Measurements from ENCODE around the gene CSGALNACT2. TPM values are rescaled to one million over a fixed set of nuclear protein-coding genes. Genes with fewer than 3 reads are reported as not detected.
A peak's percentile ranks its signal among the peaks of the same experiment; 100 is the strongest.

Gene CSGALNACT2
- total RNA-seq, 1 experiment from 2014 or later = 5.1 TPM

DNA sequence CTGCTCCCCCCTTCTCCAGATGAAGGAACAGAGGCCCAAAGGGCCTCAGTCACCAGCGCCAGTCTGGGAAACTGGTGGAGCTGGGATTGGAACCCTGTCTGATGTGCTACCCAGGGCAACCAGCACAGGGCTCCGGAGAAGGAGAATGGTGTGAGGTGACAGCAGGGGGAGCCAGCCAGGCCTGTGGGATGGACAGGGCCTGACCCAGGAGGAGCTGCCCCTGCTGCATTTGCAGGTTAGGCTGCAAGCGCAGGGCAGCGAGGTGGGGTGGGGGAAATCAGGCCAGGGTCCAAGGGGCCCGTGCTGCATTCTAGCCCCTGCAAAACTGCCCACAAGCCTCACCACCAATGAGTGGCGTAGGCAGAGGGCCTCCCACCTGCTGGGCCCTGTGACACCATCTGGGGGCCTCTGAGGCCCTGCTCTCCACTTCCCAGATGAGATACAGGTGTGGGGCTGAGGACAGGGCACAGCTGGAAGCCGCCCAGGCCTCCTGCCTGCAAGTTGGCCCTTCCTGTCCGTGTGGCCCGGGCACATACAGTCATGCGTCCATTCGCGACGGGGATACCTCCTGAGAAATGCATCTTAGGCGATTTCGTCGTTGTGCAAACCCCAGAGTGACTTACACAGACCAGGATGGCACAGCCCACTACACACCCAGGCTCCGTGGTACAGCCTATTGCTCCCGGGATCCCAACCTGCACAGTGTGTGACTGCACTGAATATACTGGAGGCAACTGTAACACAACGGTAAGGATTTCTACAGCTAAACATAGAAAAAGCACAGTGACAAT, 83.4 kb downstream of the CSGALNACT2 start:
- Mint-ChIP-seq H3K27ac (no peak overlapping the region), H3K4me3 (no peak overlapping the region), H3K36me3 (no peaks in the 10 kb centered on the region), H3K9me3 (no peaks in the 10 kb centered on the region), H3K4me1 (peaks cover 8% of the 10 kb centered on the region), H3K27me3 (ENCODE audit: low read depth) (no peaks in the 10 kb centered on the region)
- DNase-seq (ENCODE audit: low spot score) = peak; percentile 75
- ChIA-PET CTCF (interaction anchor here (0.6 to 3.9 kb wide), 25 partner anchors 9 to 188 kb away, joined by 3 to 73 read pairs (median 5); partner anchors contain the start of genes HNRNPF and RASGEF1A), POLR2A (interaction anchor here (0.8 kb wide), 1 partner anchor 44 kb away, joined by 3 read pairs; no protein-coding TSS in a partner anchor)
- TF ChIP-seq, protein P1, sequence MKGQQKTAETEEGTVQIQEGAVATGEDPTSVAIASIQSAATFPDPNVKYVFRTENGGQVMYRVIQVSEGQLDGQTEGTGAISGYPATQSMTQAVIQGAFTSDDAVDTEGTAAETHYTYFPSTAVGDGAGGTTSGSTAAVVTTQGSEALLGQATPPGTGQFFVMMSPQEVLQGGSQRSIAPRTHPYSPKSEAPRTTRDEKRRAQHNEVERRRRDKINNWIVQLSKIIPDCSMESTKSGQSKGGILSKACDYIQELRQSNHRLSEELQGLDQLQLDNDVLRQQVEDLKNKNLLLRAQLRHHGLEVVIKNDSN (CRISPR knock-in tag; IDR thresholded peaks at IDR 0.05) = no peak
- no peak for TF ChIP-seq E2F1 (CRISPR knock-in tag; IDR thresholded peaks at IDR 0.05)
- TF ChIP-seq, protein P2, sequence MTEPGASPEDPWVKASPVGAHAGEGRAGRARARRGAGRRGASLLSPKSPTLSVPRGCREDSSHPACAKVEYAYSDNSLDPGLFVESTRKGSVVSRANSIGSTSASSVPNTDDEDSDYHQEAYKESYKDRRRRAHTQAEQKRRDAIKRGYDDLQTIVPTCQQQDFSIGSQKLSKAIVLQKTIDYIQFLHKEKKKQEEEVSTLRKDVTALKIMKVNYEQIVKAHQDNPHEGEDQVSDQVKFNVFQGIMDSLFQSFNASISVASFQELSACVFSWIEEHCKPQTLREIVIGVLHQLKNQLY (CRISPR knock-in tag; IDR thresholded peaks at IDR 0.05) = no peak
- TF ChIP-seq FOXP4 (CRISPR knock-in tag; IDR thresholded peaks at IDR 0.05) = no peak
- no peak for TF ChIP-seq FOXP1 (CRISPR knock-in tag; IDR thresholded peaks at IDR 0.05; ENCODE audit: borderline replicate concordance)
- TF ChIP-seq PRRX2 (CRISPR knock-in tag; IDR thresholded peaks at IDR 0.05) = no peak
- TF ChIP-seq HMGA2 (CRISPR knock-in tag; IDR thresholded peaks at IDR 0.05) = no peak
- TF ChIP-seq RELA (CRISPR knock-in tag; IDR thresholded peaks at IDR 0.05; ENCODE audit: borderline replicate concordance) = no peak
- TF ChIP-seq ZNF423 (CRISPR knock-in tag; IDR thresholded peaks at IDR 0.05) = no peak
- no peak for TF ChIP-seq RORB (CRISPR knock-in tag; IDR thresholded peaks at IDR 0.05)
- no peak for TF ChIP-seq IRF1 (CRISPR knock-in tag; IDR thresholded peaks at IDR 0.05)
- TF ChIP-seq GABPB1 (CRISPR knock-in tag; IDR thresholded peaks at IDR 0.05) = no peak
- TF ChIP-seq, protein P3, sequence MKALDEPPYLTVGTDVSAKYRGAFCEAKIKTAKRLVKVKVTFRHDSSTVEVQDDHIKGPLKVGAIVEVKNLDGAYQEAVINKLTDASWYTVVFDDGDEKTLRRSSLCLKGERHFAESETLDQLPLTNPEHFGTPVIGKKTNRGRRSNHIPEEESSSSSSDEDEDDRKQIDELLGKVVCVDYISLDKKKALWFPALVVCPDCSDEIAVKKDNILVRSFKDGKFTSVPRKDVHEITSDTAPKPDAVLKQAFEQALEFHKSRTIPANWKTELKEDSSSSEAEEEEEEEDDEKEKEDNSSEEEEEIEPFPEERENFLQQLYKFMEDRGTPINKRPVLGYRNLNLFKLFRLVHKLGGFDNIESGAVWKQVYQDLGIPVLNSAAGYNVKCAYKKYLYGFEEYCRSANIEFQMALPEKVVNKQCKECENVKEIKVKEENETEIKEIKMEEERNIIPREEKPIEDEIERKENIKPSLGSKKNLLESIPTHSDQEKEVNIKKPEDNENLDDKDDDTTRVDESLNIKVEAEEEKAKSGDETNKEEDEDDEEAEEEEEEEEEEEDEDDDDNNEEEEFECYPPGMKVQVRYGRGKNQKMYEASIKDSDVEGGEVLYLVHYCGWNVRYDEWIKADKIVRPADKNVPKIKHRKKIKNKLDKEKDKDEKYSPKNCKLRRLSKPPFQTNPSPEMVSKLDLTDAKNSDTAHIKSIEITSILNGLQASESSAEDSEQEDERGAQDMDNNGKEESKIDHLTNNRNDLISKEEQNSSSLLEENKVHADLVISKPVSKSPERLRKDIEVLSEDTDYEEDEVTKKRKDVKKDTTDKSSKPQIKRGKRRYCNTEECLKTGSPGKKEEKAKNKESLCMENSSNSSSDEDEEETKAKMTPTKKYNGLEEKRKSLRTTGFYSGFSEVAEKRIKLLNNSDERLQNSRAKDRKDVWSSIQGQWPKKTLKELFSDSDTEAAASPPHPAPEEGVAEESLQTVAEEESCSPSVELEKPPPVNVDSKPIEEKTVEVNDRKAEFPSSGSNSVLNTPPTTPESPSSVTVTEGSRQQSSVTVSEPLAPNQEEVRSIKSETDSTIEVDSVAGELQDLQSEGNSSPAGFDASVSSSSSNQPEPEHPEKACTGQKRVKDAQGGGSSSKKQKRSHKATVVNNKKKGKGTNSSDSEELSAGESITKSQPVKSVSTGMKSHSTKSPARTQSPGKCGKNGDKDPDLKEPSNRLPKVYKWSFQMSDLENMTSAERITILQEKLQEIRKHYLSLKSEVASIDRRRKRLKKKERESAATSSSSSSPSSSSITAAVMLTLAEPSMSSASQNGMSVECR (CRISPR knock-in tag; IDR thresholded peaks at IDR 0.05; ENCODE audit: borderline replicate concordance) = no peak
- no peak for TF ChIP-seq NR3C1 (CRISPR knock-in tag; conservative IDR thresholded peaks at IDR 0.05; ENCODE audit: low read depth)
- TF ChIP-seq GTF2I (CRISPR knock-in tag; conservative IDR thresholded peaks at IDR 0.05) = no peak
- TF ChIP-seq, protein P4, sequence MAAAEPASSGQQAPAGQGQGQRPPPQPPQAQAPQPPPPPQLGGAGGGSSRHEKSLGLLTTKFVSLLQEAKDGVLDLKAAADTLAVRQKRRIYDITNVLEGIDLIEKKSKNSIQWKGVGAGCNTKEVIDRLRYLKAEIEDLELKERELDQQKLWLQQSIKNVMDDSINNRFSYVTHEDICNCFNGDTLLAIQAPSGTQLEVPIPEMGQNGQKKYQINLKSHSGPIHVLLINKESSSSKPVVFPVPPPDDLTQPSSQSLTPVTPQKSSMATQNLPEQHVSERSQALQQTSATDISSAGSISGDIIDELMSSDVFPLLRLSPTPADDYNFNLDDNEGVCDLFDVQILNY (CRISPR knock-in tag; IDR thresholded peaks at IDR 0.05) = no peak
- TF ChIP-seq NFATC4 (CRISPR knock-in tag; IDR thresholded peaks at IDR 0.05) = no peak
- peak; percentile 97 for ATAC-seq
